Measurements from ENCODE around the gene ABCA4.

Gene ABCA4

GRCh38 chr1:94068999-94069918, 51.7 kb downstream of the ABCA4 start:
- TF ChIP-seq, protein P1, sequence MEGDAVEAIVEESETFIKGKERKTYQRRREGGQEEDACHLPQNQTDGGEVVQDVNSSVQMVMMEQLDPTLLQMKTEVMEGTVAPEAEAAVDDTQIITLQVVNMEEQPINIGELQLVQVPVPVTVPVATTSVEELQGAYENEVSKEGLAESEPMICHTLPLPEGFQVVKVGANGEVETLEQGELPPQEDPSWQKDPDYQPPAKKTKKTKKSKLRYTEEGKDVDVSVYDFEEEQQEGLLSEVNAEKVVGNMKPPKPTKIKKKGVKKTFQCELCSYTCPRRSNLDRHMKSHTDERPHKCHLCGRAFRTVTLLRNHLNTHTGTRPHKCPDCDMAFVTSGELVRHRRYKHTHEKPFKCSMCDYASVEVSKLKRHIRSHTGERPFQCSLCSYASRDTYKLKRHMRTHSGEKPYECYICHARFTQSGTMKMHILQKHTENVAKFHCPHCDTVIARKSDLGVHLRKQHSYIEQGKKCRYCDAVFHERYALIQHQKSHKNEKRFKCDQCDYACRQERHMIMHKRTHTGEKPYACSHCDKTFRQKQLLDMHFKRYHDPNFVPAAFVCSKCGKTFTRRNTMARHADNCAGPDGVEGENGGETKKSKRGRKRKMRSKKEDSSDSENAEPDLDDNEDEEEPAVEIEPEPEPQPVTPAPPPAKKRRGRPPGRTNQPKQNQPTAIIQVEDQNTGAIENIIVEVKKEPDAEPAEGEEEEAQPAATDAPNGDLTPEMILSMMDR (IDR thresholded peaks at IDR 0.05; ENCODE audit: extremely low read depth, insufficient read depth, missing control alignments) = no peak
- in situ Hi-C loops (cut with MboI; ENCODE audit: low pct_unique_long_range_greater_than_20kb, low sequenced_read_pairs, unreplicated experiment) = loop anchor here (10.0 to 25.0 kb wide), 2 partner anchors 266 to 743 kb away; partner anchors contain the start of gene SLC44A3
- no peak for DNase-seq (ENCODE audit: low spot score)

GRCh38 chr1:94068096-94068998, 52.6 kb downstream of the ABCA4 start:
- in situ Hi-C loops (cut with MboI; ENCODE audit: low pct_unique_long_range_greater_than_20kb, low sequenced_read_pairs, unreplicated experiment) = loop anchor here (10.0 to 25.0 kb wide), 2 partner anchors 266 to 744 kb away; partner anchors contain the start of gene SLC44A3
- no peak for DNase-seq (ENCODE audit: low spot score)
- TF ChIP-seq, protein P1 (IDR thresholded peaks at IDR 0.05; ENCODE audit: extremely low read depth, insufficient read depth, missing control alignments) = no peak

DNA sequence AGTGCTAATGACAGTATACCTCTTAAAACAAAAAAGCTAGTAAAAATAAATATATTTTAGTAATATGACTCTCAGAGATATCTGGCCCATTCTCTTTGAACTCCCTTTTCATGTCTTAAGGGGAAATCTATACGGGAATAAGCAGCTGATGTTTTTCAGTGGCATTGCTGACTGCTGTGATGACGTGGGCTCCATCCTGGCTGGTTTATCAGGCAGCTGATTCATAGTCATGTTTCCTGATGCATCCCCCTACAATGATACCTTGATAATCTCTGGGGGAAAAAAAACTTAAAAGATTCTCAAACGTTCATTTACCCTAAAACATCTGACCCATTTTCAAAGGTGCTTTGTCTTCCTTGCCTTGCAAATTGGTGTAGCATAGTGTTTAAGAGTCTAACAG, 53.8 kb downstream of the ABCA4 start:
- in situ Hi-C loops (cut with MboI; ENCODE audit: low pct_unique_long_range_greater_than_20kb, low sequenced_read_pairs, unreplicated experiment) = loop anchor here (10.0 to 25.0 kb wide), 2 partner anchors 268 to 745 kb away; partner anchors contain the start of gene SLC44A3
- no peak for DNase-seq (ENCODE audit: low spot score)
- TF ChIP-seq, protein P1 (IDR thresholded peaks at IDR 0.05; ENCODE audit: extremely low read depth, insufficient read depth, missing control alignments) = no peak

GRCh38 chr1:94063379-94063778, 57.6 kb downstream of the ABCA4 start:
- in situ Hi-C loops (cut with MboI; ENCODE audit: low pct_unique_long_range_greater_than_20kb, low sequenced_read_pairs, unreplicated experiment) = loop anchor here (10.0 to 25.0 kb wide), 2 partner anchors 271 to 749 kb away; partner anchors contain the start of gene SLC44A3
- TF ChIP-seq, protein P1 (IDR thresholded peaks at IDR 0.05; ENCODE audit: extremely low read depth, insufficient read depth, missing control alignments) = peak; percentile 30
- DNase-seq (ENCODE audit: low spot score) = no peak

DNA sequence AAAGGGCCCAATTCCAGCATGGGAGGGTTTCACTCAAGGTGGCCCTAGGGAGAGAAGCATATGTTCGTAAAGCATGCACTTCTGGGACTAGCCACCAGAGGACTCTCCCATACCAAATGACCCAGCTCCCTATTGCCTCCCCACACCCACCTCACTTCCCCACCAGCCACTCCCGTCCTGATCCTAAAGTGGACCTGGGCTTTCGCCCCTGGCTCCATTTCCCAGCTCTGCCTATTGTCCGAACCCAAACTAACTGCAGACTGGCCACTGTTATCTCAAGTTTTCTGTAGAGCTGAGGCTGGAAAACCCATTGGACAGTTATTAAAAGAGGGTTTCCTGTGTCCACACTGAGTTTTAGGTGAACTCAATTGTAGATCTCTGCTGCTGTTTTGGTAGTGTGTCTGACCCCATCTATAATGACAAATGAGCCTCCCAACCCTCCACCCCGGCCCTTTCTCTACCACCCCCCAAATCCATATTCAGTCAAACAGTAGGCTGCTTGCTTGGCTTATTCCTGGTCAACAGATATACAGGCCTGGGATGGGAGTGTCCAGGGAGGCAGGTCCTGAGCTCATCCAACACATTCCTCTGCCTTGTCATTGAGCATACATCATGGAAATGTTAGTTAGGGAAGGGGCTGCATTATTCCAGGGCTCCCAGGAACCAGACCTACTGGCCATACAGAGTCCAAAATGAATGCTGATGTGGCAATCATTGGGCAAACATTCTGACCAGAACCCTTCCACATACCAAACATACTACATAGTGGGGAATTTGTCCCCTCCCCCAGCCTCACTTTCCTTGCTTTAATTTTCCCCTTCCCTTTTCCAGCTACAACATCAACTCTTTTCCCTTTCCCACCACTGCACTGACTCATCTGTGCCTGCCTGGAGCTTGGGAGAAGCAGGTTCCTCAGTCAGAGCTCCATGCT, 59.2 kb downstream of the ABCA4 start:
- DNase-seq (ENCODE audit: low spot score) = peak; percentile 68
- in situ Hi-C loops (cut with MboI; ENCODE audit: low pct_unique_long_range_greater_than_20kb, low sequenced_read_pairs, unreplicated experiment) = loop anchor here (10.0 to 25.0 kb wide), 2 partner anchors 273 to 751 kb away; partner anchors contain the start of gene SLC44A3
- TF ChIP-seq, protein P1 (IDR thresholded peaks at IDR 0.05; ENCODE audit: extremely low read depth, insufficient read depth, missing control alignments) = peak; percentile 84

Measured in GM13977 (cell line).